Activated CD4-positive, alpha-beta T cell treated with anti-CD3 and anti-CD28 coated beads for 1 hour (primary cell): ENCODE results near the gene OSBPL7.

Experiments used
- DNase-seq: peaks from one replicate; pipeline ENCODE4 v3.0.0-alpha.2; 2020

The OSBPL7 gene

GRCh38 chr17:47820033-47820789 is 1.4 kb downstream of the OSBPL7 start:
- no peak for DNase-seq

DNA sequence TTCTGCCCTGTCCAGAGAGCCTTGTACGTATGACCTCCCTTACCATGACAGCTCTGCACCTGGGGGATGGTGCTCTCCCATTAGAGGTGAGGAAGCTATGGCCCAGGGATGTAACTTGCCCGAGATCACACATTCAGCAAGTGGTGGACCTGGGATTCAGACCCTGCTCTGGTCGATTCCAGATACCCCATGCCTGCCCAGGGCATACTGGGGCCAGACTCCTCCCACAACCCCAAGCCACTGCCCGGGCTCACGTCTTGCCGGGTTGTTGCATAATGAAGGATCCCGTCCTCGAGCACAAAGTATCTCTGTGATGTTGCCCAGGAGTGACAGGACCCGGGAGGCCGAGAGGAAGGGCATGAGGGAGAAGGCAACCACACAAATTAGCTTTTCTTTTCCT is 2.1 kb downstream of the OSBPL7 start:
- no peak for DNase-seq

DNA sequence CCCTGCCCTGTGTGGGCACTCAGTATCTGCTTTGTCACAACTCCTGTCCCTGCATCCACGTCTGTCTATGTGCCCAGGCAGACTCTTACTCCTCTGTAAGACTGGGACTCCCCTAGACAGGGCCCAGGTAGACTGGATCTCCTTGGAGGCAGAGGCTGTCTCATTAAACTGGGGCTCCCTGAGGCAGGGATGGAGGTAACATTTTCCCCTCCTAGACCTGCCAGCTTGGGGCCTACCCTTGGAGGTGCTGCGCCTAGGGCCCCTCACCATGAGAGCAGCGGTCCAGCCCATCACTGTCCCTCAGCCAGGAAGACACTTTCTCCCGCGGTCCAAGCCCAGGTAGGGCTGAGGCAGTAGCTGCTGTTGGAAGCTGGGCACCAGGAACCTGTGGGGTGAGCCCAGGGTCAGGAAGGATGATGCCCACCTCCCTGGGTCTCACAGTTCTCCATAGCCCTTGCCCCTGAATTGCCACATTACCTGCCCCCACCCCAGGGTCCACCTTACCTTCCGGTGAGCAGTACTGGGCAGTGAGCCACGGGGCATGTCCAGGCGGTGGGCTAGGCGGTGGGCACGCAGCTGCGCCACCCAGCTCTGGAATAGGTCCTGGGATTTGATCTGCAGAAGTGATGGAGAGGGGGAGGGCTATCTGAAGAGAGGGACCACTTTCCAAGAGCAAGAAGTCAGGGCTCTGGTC is 3.4 kb downstream of the OSBPL7 start:
- no peak for DNase-seq

DNA sequence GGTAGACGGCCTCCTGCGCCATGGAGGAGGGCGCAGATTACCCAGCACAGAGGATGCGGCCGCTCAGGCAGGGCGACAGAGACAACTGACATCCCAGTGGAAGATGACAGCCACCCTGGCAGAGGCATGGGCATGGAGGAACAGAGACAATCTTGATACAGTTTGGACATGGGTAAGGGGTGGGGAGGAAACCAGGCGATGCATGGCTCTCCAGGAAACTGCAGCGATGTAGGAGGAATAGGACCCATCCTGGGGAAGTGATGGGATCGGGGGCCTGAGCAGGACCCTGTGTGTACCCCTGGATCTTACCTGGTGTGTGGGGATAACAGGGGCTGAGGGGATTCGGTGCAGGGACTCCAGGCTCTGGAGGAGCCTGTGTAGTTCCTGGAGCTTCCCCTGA is 4.6 kb downstream of the OSBPL7 start:
- no peak for DNase-seq

DNA sequence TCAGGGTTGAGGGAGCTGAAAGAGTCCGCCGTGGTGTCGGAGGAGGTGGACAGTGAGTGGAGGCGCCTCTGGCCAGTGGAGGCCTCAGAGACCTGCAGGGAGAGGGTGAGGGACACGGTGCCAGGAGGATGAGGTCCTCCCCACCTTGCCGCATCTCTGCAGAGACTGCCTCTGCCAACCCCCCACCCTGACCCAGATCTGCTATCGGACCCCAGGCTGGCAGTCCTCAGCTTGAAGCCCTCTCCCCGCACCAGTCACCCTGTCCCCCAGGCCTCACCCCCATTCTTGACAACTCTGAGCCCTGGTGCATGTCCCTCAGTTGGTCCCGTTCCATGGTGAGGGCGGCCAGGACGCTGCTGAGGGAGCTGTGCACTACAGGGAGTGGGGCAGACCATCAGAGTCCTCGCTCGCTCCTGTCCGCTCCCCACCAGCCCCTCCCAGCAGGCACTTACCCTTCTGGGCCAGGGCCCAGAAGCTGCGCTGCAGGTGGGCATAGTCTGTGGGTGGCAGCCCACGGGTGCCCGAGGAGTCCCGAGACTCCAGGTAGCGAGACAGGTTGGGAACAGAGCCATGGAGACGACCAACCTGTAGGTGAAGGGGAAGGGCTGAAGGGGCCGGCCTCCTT is 5.4 kb downstream of the OSBPL7 start:
- no peak for DNase-seq

- no peak for DNase-seq
These were observed 6.3 kb downstream of the OSBPL7 start for GRCh38 chr17:47815106-47815918.

DNA sequence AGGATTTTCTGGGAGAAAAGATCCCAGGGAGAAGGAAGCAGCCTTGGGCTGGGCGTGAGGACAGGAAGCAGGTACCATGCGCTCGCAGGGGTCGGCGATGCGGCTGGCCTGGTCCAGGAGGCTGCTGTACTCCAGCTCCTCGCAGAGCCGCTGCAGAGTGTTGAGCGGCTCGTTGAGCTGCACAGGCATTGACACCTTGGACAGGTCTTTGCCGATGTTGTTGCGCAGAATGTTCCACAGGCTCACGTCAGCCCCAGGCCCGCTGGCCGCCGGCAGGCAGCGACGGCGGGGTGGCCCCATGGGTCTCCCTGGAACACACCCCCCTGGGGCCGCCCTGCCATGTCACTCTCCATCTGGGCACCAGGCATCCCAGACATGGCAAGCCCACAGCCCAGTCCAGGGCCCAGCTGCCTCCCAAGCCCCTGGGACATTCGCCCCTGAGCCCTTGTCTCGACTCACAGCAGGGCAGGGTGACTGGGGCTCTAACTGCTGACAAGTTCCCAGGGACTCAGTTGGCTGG is 8.0 kb downstream of the OSBPL7 start:
- no peak for DNase-seq

DNA sequence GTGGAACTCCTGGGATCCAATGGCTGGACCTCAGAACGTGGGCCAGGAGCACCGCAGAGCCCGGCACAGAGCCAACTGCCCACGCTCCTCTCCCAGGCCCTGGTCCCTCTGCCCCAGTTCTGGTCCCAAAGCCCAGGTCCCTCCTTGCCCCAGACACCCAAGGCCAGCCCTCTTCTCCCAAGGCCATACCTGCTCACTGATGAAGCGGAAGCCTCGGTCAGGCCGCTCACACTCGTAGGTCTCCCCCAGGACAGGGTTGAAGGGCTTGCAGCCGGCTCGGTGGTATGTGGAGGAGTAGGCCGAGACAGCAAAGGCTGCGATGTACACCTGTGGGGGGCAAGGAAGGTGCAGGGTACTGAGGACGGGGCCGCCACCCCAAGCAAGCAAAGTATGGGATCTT is 8.5 kb downstream of the OSBPL7 start:
- DNase-seq, result no peak

DNA sequence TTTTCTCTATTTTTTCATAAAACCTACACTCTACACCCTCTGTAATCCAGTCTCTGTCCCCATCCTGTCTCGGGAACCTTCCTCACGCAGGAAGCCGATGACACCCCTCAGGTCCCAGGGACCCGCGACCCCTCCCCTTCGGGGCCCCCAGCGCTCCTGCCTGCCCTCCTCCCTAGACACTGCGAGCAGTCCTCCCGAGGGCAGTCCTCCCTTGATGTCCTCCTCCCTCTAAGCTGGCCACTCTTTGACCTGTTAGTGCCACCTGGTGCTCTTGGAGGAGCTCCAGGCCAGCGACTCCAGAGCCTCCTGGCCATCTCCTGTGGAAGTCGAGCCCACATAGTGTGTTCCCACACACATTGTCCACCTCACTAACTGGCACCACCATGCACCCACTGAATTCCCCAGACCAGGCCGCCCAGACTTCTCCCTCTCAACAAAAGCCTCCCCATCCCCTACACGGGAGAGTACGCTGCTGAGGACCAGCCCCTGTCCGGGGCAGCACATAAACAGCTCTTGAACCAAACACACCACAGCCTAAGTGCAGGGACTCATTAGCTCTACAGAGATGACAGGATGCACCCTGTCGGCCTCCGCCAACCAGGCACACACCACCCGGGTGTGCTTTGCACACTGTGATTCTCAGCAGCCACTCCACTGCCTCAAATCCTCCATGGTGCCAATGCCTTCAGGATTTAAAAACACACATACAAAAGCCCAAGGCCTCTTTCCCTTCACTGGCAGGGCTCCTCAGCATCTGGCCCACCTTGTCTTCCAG is 9.3 kb downstream of the OSBPL7 start:
- no peak for DNase-seq

DNA sequence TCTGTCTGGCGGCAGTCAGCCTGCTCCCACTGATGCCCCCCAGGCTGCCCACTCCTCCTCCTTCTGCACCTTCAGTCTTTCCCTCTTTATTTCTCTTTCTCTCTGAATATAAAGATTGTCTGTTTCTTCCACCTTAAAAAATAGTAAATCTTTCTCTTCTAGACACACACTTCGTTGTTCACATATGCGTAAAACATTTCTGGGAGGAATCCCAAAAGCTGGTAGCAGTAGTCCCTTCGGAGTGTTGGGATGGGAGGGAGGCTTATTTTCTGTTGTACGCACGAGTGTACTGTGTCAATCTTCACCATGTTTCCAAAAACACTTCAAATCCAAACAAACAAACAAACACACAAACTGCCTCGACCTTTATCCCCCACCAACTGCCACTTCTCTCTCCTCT is 9.9 kb downstream of the OSBPL7 start:
- no peak for DNase-seq

GRCh38 chr17:47810901-47811635 is 10.5 kb downstream of the OSBPL7 start:
- DNase-seq, result no peak

- DNase-seq, result no peak
These were observed 11.3 kb downstream of the OSBPL7 start for GRCh38 chr17:47810200-47810821.

GRCh38 chr17:47808830-47809480 is 12.6 kb downstream of the OSBPL7 start:
- DNase-seq, result no peak

DNA sequence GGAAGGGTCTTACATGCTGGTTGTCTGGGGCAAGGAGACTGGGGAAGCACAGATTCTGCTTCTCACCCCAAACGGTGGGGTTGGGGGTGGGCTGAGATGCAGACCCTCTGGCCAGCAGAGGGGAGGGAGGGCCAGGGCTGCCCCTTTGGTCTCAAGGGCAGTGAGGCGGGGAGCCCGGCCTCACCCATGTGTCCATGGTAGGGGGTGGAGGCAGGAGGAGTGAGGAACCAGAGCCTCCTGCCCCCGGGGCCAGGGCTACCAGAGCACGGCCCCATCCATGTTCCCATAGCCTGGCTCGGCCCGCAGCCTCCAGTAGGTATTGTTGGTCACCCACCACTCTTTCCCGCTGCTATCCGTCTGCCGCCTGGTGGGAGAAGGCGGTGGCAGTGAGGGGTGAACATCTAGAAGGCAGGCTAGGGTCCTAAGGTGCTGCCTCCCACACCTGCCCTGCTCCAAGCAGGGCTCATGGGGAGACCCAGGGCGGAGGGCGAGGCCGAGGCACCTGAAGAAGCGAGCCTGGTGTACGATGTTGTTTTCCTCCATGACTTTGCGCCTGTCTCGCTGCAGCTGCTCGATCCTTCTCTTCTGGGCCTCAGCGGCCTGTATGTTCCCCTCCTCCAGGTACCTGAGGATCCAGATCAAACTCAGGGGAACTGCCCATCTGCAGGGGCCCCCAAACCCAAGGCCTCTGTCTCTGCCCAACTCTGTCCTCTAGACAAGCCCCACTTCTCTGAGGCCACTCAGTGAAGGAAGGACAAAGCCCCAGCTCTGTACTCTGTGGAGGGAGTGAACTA is 13.4 kb downstream of the OSBPL7 start:
- no peak for DNase-seq

GRCh38 chr17:47807421-47807820 is 14.2 kb downstream of the OSBPL7 start:
- no peak for DNase-seq

DNA sequence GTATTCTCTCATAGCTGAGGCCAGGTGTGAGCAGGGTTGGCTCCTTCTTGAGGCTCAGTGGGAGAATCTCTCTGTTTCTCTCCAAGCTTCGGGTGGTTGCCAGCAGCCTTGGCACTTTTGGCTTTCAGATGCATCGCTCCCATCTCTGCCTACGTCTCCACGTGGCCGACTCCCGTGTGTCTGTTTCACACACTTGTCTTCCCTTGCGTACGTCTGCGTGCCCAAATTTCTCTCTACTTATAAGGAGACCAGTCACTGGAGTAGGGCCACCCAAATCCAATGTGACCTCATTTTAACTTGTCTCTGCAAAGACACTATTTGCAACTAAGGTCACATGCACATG is 14.7 kb downstream of the OSBPL7 start:
- DNase-seq, result no peak

DNA sequence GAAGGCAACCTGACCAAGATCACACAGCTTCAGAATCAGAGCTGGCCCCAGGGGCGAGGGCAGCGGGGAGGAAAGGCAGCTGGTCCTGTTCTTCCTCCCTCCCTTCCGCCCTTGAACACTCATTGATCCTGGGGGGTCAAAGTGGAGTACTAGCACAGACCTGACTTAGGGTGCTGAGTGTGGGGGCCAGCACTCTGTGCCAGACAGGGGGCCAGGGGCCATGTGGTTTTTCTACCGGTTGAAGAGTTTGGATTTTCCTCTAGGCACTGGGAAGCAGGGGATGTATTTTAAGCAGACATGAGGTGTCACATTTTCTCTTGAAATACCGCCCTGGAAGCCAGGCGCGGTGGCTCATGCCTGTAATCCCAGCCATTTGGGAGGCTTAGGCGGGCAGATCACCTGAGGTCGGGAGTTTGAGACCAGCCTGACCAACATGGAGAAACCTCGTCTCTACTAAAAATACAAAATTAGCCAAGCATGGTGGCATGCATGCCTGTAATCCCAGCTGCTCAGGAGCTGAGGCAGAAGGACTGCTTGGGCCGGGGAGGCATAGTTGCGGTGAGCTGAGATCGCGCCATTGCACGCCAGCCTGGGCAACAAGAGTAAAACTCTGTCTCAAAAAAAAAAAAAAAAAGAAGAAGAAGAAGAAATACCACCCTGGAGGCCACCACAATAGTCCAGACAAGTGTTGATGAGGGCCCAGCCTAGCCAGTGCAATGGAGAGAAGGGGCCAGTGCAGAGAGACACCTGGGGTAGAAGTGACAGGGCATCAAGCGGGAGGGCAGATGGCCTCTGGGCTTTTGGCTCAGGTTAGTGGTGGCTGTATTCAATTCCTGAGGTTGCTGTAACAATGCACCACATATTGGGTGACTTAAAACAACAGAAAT is 15.3 kb downstream of the OSBPL7 start:
- DNase-seq, result no peak

DNA sequence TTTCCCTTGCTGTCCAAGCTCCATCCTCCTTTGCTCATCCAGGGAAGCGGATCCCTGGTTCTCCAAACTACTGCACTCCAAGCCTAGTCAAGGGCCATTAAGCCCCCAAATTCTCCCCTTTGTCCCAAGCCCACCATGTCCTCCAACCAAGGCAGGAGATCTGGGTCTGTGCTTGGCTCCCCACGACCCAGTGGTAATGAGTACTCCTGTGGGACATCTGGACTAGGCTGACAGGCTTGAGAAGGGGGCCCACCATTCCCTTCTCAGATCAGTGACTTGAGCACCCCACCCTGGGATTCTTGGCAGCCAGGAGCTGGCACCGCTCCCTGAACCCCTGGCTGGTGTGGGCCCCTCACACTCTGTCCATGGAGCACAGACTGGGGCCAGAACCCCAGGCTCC is 17.1 kb downstream of the OSBPL7 start:
- DNase-seq, result no peak

- DNase-seq, result no peak
These were observed 17.8 kb downstream of the OSBPL7 start for GRCh38 chr17:47803751-47804150.
